HCT116 (cell line): ENCODE measurements around the gene RPAP3. TPM values are rescaled to one million over a fixed set of nuclear protein-coding genes. Genes with fewer than 3 reads are reported as not detected.

Experiments
- ATAC-seq: fragments of 200-7000 bp; cut with Tn5 transposase; 2 replicates; pipeline ENCODE4 v1.9.1; 2020; ENCODE audit warnings: mild to moderate bottlenecking, moderate library complexity
- BruUV-seq: library from RNA; stranded (reverse); fragments of 400-500 nt; replicated peaks from 2 replicates; lab custom pipeline; 2021; lab: Mats Ljungman, UMichigan
- CTCF ChIA-PET: fragments of 300-600 bp; sonication (Branson Sonifier 250); formaldehyde crosslinking; loops from one replicate; lab custom pipeline; 2021; ENCODE audit warnings: antibody characterized with exemption; lab: Charles Lee
- POLR2A ChIA-PET: fragments of 300-600, 350-600 bp; sonication (Branson Sonifier 250); formaldehyde crosslinking; loops from one replicate; lab custom pipeline; 2021; ENCODE audit warnings: antibody characterized with exemption; lab: Charles Lee
- RAD21 ChIA-PET, 2 experiments: fragments of 300-600 bp; sonication (Branson Sonifier 250); formaldehyde crosslinking; loops; one replicate each; lab custom pipeline; 2023; ENCODE audit warnings: low total read pairs in 2 of 2; ENCODE audit not compliant: uncharacterized antibody in 2 of 2, unreplicated experiment in 2 of 2, low non-redundant PET in 1 of 2; lab: Charles Lee
- DNase-seq: peaks from one replicate; pipeline ENCODE4 v3.0.0-alpha.2; 2010; ENCODE audit warnings: low read depth, low spot score
- H2AFZ ChIP-seq: fragments of 200-600 bp; shearing (Covaris generic), sonication (generic); 2 replicates; pipeline ENCODE4 v1.6.1; 2017; ENCODE audit warnings: low read depth, mixed run types, mixed read lengths, antibody characterized with exemption, low read length; ENCODE audit not compliant: poor library complexity, severe bottlenecking
- H3K27ac ChIP-seq: 2 replicates; pipeline ENCODE4 v1.5.1; 2012; ENCODE audit warnings: low read depth, low read length
- H3K27me3 ChIP-seq: fragments of 200-600 bp; sonication (generic); 2 replicates; pipeline ENCODE4 v1.6.1; 2016; ENCODE audit warnings: mixed run types, low read length, mixed read lengths; ENCODE audit not compliant: insufficient read depth
- H3K36me3 ChIP-seq, 2 experiments: fragments of 200-500 bp in 1 of 2; fragments of 200-600 bp in 1 of 2; sonication (Bioruptor generic) in 1 of 2; sonication (generic) in 1 of 2; 2 replicates each; pipeline versions ENCODE4 v1.5.1 to v1.6.1; 2014 to 2016; ENCODE audit warnings: low read length in 2 of 2, inconsistent platforms in 1 of 2, mixed read lengths in 1 of 2, mixed run types in 1 of 2; ENCODE audit not compliant: insufficient read depth in 2 of 2, control insufficient read depth in 1 of 2
- H3K4me1 ChIP-seq, 2 experiments: fragments of 200-600 bp in 1 of 2; sonication (generic) in 1 of 2; 2 replicates each; pipeline versions ENCODE4 v1.5.1 to v1.6.1; 2012 to 2017; ENCODE audit warnings: low read length in 2 of 2, inconsistent platforms in 1 of 2, mild to moderate bottlenecking in 1 of 2, mixed read lengths in 1 of 2, mixed run types in 1 of 2, moderate library complexity in 1 of 2; ENCODE audit not compliant: insufficient read depth in 2 of 2, control insufficient read depth in 1 of 2
- H3K4me2 ChIP-seq: fragments of 200-600 bp; sonication (generic); 2 replicates; pipeline ENCODE4 v1.6.1; 2017; ENCODE audit warnings: mixed run types, low read length, mixed read lengths
- H3K4me3 ChIP-seq, 2 experiments: fragments of 200-600 bp in 1 of 2; sonication (generic) in 1 of 2; replicated peaks in 1 of 2; 2 replicates each; pipeline ENCODE4 v1.5.1; 2011 to 2016; ENCODE audit warnings: low read length in 2 of 2, control low read depth in 1 of 2, low read depth in 1 of 2, mild to moderate bottlenecking in 1 of 2, mixed read lengths in 1 of 2, mixed run types in 1 of 2
- H3K79me2 ChIP-seq: fragments of 200-600 bp; sonication (generic); 2 replicates; pipeline ENCODE4 v1.6.1; 2017; ENCODE audit warnings: mild to moderate bottlenecking, mixed run types, low read length, moderate library complexity, mixed read lengths; ENCODE audit not compliant: insufficient read depth
- H3K9ac ChIP-seq: fragments of 200-600 bp; sonication (generic); 2 replicates; pipeline ENCODE4 v1.6.1; 2016; ENCODE audit warnings: low read length, mixed read lengths
- H3K9me2 ChIP-seq: fragments of 200-600 bp; sonication (generic), shearing (Covaris generic); 2 replicates; pipeline ENCODE4 v1.6.1; 2017; ENCODE audit warnings: mixed run types, mild to moderate bottlenecking, moderate library complexity; ENCODE audit not compliant: insufficient read depth
- H3K9me3 ChIP-seq, 2 experiments: fragments of 200-500 bp in 1 of 2; fragments of 200-600 bp in 1 of 2; sonication (Bioruptor generic) in 1 of 2; sonication (generic) in 1 of 2; 2 replicates each; pipeline ENCODE4 v1.6.1; 2014 to 2017; ENCODE audit warnings: low read length in 2 of 2, mixed read lengths in 2 of 2, inconsistent platforms in 1 of 2, low read depth in 1 of 2, mild to moderate bottlenecking in 1 of 2, mixed run types in 1 of 2, moderate library complexity in 1 of 2; ENCODE audit not compliant: control insufficient read depth in 1 of 2, insufficient read depth in 1 of 2
- H4K20me1 ChIP-seq: fragments of 200-600 bp; sonication (generic), shearing (Covaris generic); 2 replicates; pipeline ENCODE4 v1.6.1; 2017; ENCODE audit warnings: mixed run types, mild to moderate bottlenecking, moderate library complexity; ENCODE audit not compliant: insufficient read depth
- POLR2A ChIP-seq: IDR thresholded peaks from 2 replicates; pipeline ENCODE4 v1.7.0; 2011; ENCODE audit warnings: borderline replicate concordance; ENCODE audit not compliant: insufficient read depth, insufficient read length; ENCODE audit errors: extremely low read depth
- POLR2AphosphoS5 ChIP-seq: IDR thresholded peaks from 2 replicates; pipeline ENCODE4 v1.6.1; 2011; ENCODE audit warnings: mild to moderate bottlenecking, low read depth, low read length, moderate library complexity
- SP1 ChIP-seq: IDR thresholded peaks from 2 replicates; pipeline ENCODE4 v1.6.1; 2012; ENCODE audit warnings: low read depth
- SRF ChIP-seq: IDR thresholded peaks from 2 replicates; pipeline ENCODE4 v1.6.1; 2012; ENCODE audit warnings: low read depth
- TCF7L2 ChIP-seq: IDR thresholded peaks from 2 replicates; pipeline ENCODE4 v1.7.0; 2011; ENCODE audit warnings: borderline replicate concordance, inconsistent platforms; ENCODE audit not compliant: insufficient read depth, insufficient read length; ENCODE audit errors: extremely low read depth
- ZBTB33 ChIP-seq: IDR thresholded peaks from 2 replicates; pipeline ENCODE4 v1.6.1; 2011; ENCODE audit warnings: mild to moderate bottlenecking, low read length, moderate library complexity; ENCODE audit not compliant: insufficient replicate concordance; ENCODE audit errors: extremely low read depth
- ZFX ChIP-seq: fragments of 450-650 bp; IDR thresholded peaks from 2 replicates; pipeline ENCODE4 v1.6.1; 2017
- ZNF274 ChIP-seq: fragments of 200-500 bp; sonication (Bioruptor generic); IDR thresholded peaks from 2 replicates; pipeline ENCODE4 v1.6.1; 2014; ENCODE audit warnings: mild to moderate bottlenecking, low read depth, low read length, inconsistent platforms
- intact Hi-C: fragments of 100-400 bp; cut with micrococcal nuclease; formaldehyde crosslinking; loops from 2 replicates; pipeline ENCODE4 v1.10.0; 2022
- total RNA-seq: library from RNA; stranded (reverse); gene quantifications from one replicate; pipeline ENCODE4 v1.2.1, GENCODE V29; 2021; ENCODE audit not compliant: unreplicated experiment

Gene RPAP3
- total RNA-seq, 1 experiment from 2014 or later = 48.3 TPM

- Histone ChIP-seq H3K4me3 (no peak overlapping the region), H3K27me3 (no peaks in the 10 kb centered on the region), H3K9me3 (no peaks in the 10 kb centered on the region), H3K27ac (no peak overlapping the region), H3K36me3 (no peaks in the 10 kb centered on the region), H4K20me1 (no peaks in the 10 kb centered on the region), H3K9me2 (no peaks in the 10 kb centered on the region), H3K79me2 (no peaks in the 10 kb centered on the region), H3K4me2 (peak overlapping the region; percentile 47), H2AFZ (no peak overlapping the region), H3K4me1 (peaks cover 29 to 48% of the 10 kb centered on the region in 2 experiments), H3K9ac (no peak overlapping the region)
- intact Hi-C loops = no loop called here
- ChIA-PET RAD21 (interaction anchor here (0.6 to 5.5 kb wide), 11 partner anchors 25 to 455 kb away, joined by 3 to 61 read pairs (median 4); no protein-coding TSS in a partner anchor), CTCF (interaction anchor here (0.7 to 6.2 kb wide), 9 partner anchors 8 to 464 kb away, joined by 3 to 197 read pairs (median 15); partner anchors contain the start of genes RAPGEF3 and SLC48A1), POLR2A (interaction anchor here (1.2 to 1.6 kb wide), 2 partner anchors 26 to 100 kb away, joined by 3 to 4 read pairs; no protein-coding TSS in a partner anchor)
- no peak for DNase-seq
- no peak; the same call in 1 of the 2 replicates for ATAC-seq
- TF ChIP-seq ZNF274 (no peak), SRF (no peak), SP1 (no peak), TCF7L2 (no peak), POLR2A (no peak), ZBTB33 (no peak), ZFX (no peak), POLR2AphosphoS5 (no peak)
- no TSS peak for BruUV-seq
Measured at GRCh38 chr12:47740606-47741339, 34.9 kb upstream of the RPAP3 start.
